AG04449 (cell line): Measurements from ENCODE around the gene NPW.

Experiments
- CTCF ChIA-PET: fragments of 350-600 bp; formaldehyde crosslinking; extraction: SDS; loops from one replicate; lab custom pipeline; 2021; ENCODE audit warnings: antibody characterized with exemption; lab: Yijun Ruan, JAX
- POLR2A ChIA-PET: fragments of 400-600, 350-600 bp; formaldehyde crosslinking; extraction: SDS; loops from one replicate; lab custom pipeline; 2020; ENCODE audit warnings: antibody characterized with exemption, inconsistent platforms; lab: Yijun Ruan, JAX
- DNase-seq: peaks from one replicate; pipeline ENCODE4 v3.0.0-alpha.2; 2010; ENCODE audit warnings: low read depth, low spot score
- H3K4me3 ChIP-seq: 2 replicates; pipeline ENCODE4 v1.5.1; 2011; ENCODE audit warnings: low read depth, mild to moderate bottlenecking, control low read depth, low read length
- TF ChIP-seq, protein P1 (sequence below): IDR thresholded peaks from one replicate; pipeline ENCODE4 v1.5.1; 2011; ENCODE audit warnings: mild to moderate bottlenecking, moderate library complexity, low read length, control low read depth, inconsistent platforms; ENCODE audit not compliant: insufficient read depth; ENCODE audit errors: missing control alignments

NPW gene

DNA sequence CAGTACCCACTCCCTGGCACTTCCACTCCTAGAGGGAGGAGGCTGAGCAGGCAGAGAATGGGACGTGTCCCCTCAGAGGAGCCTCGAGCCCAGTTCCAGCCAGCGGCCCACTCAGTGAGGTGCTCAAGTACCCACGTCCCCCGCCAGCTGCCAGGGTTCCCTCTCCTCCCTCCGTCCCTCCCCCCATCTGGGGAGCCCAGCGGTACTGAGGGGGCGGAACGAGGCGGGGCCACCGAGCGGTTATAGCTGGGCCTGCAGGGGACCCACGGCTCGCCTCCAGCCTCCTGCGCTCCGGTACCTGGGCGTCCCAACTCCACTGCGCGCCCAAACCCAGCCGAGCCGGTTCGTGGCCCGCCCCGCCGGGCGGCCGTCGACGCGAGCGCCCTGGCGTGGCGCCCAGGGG is at the start of gene NPW:
TSS of gene NPW (plus strand) at position 268 of the 403 bp plus-strand sequence.
- DNase-seq, result no peak

GRCh38 chr16:1971796-1972489 is 47.6 kb upstream of the NPW start, which contains the start of gene TBL3:
TSS of gene TBL3 (plus strand) at chr16:1972053. CDS start at chr16:1972165, 112 bp downstream.
- DNase-seq, result peak; percentile 49
- TF ChIP-seq, protein P1, sequence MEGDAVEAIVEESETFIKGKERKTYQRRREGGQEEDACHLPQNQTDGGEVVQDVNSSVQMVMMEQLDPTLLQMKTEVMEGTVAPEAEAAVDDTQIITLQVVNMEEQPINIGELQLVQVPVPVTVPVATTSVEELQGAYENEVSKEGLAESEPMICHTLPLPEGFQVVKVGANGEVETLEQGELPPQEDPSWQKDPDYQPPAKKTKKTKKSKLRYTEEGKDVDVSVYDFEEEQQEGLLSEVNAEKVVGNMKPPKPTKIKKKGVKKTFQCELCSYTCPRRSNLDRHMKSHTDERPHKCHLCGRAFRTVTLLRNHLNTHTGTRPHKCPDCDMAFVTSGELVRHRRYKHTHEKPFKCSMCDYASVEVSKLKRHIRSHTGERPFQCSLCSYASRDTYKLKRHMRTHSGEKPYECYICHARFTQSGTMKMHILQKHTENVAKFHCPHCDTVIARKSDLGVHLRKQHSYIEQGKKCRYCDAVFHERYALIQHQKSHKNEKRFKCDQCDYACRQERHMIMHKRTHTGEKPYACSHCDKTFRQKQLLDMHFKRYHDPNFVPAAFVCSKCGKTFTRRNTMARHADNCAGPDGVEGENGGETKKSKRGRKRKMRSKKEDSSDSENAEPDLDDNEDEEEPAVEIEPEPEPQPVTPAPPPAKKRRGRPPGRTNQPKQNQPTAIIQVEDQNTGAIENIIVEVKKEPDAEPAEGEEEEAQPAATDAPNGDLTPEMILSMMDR, result no peak
- peak within 1 kb of the TSS; percentile 85 for H3K4me3 ChIP-seq
- ChIA-PET CTCF (interaction anchor here (1.1 to 1.4 kb wide), 4 partner anchors 9 to 168 kb away, joined by 4 to 5 read pairs (median 5); partner anchors contain the start of gene NOXO1), POLR2A (interaction anchor here (0.8 to 3.1 kb wide), 4 partner anchors 10 to 184 kb away, joined by 4 to 20 read pairs (median 12); partner anchors contain the start of genes NDUFB10, NOXO1 and TRAF7)

More for the DNA sequence above, at the start of gene NPW:
- ChIA-PET CTCF (interaction anchor here (2.0 to 8.2 kb wide), 2 partner anchors 37 to 124 kb away, joined by 6 to 135 read pairs; partner anchors contain the start of gene RAB26), POLR2A (no interaction called here)
- H3K4me3 ChIP-seq, result peak within 1 kb of the TSS; percentile 8
- TF ChIP-seq, protein P1, result no peak

GRCh38 chr16:1972490-1972877 is 47.1 kb upstream of the NPW start:
- POLR2A ChIA-PET, result interaction anchor here (1.8 to 3.1 kb wide), 3 partner anchors 10 to 183 kb away, joined by 9 to 20 read pairs (median 14); partner anchors contain the start of genes NDUFB10, NOXO1 and TRAF7
- H3K4me3 ChIP-seq, result peak overlapping the region; percentile 85
- CTCF ChIA-PET, result interaction anchor here (1.4 to 1.7 kb wide), 2 partner anchors 10 kb away, joined by 5 to 7 read pairs; no protein-coding TSS in a partner anchor
- no peak for DNase-seq
- TF ChIP-seq, protein P1, result no peak

GRCh38 chr16:1973461-1974156 is 46.0 kb upstream of the NPW start:
- no peak overlapping the region; the same call in 1 of the 2 replicates for H3K4me3 ChIP-seq
- DNase-seq, result no peak
- ChIA-PET POLR2A (no interaction called here), CTCF (interaction anchor here (0.8 to 1.7 kb wide), 2 partner anchors 9 to 167 kb away, joined by 3 to 7 read pairs; no protein-coding TSS in a partner anchor)
- TF ChIP-seq, protein P1, result no peak

- TF ChIP-seq, protein P1, result no peak
- no peak overlapping the region for H3K4me3 ChIP-seq
- ChIA-PET POLR2A (no interaction called here), CTCF (interaction anchor here (0.8 to 1.7 kb wide), 2 partner anchors 8 to 166 kb away, joined by 3 to 7 read pairs; no protein-coding TSS in a partner anchor)
- DNase-seq, result no peak
Observed at GRCh38 chr16:1974157-1975070, 45.2 kb upstream of the NPW start.
